SKM-1 treated with dmso at 0.1 percent for 144 hours (cell line): ENCODE measurements around the gene MTX3.

Source experiments
- DNase-seq: peaks from one replicate; lab custom pipeline; 2025; ENCODE audit not compliant: unreplicated experiment; lab: John Stamatoyannopoulos, UW

MTX3 gene

GRCh38 chr5:79936646-79937216 is 54.3 kb downstream of the MTX3 start:
- no peak for DNase-seq

DNA sequence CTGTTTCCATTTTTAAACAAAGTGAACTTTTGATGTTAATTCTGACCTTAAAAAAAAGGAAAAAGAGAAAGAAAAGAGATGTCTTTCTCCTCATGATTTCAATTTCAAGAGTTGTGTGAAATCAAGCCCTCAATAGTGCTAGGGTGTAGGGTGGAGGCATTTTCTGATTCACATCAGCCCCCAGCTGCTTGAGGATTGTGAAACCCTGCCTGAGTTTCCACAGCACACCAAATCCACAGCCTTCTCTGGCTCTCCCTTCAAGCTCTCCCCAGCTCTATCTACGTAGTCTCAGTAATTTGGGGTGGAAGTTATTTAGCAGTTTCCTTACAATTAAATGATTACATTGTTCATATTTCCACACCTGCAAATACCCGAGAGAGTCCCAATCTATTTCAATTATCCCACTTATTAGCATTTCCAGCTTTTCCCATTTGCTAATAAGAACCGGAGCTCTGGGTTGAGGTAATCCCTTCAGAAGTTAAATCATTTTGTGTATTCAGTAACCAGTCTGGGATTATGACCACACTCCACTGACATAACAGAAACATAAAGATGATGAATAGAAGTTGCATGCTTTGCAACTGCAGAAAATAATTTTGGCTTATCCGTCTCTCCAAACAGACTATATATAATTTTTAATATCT is 54.9 kb downstream of the MTX3 start:
- DNase-seq = no peak

GRCh38 chr5:79934681-79935080 is 56.4 kb downstream of the MTX3 start:
- DNase-seq = no peak

GRCh38 chr5:79932510-79933504 is 58.3 kb downstream of the MTX3 start:
- no peak for DNase-seq

DNA sequence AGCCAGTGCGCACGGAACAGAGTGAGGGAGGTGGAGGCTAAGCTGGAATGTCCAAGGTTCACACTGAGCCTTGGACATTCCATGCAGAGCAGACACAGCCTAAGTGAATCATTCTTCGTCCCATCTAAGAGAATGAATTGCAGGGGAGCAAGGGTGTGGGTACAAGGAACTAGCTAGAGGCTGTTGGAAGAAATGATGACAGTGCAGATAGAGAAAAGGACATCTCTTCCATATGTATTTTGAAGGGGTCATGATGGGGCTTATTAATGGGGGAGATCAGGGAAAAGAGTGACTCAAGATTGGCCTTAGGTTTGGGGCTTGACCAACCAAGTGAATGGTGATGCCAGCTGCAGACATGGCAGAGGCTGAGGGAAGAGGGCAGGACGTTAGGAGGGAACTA is 59.2 kb downstream of the MTX3 start:
- DNase-seq = no peak

DNA sequence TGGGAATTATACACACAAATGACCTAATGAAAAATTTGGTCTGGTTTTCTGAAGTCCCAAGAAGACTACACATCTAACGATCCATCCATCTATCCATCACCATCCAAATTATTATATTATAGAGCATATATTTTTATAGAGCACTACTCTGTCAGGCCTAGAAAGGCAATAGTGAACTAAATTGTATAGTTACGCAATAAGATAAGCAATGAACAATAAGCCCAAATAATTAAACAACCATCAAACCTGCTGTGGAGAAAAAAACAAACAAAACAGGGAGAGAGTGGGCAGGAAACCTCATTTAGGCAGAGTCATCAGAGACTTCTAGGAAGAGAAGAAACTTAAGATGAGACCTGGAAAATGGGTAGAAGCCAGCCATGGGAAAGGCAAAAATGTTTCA is 59.7 kb downstream of the MTX3 start:
- no peak for DNase-seq

GRCh38 chr5:79929095-79929494 is 62.0 kb downstream of the MTX3 start:
- DNase-seq = no peak
